GM21447 (cell line): ENCODE data around the gene CCDC157.

ENCODE experiments used
- ATAC-seq: cut with Tn5 transposase; IDR thresholded peaks from one replicate; pipeline ENCODE4 v1.9.1; 2021; ENCODE audit not compliant: unreplicated experiment

The CCDC157 gene

DNA sequence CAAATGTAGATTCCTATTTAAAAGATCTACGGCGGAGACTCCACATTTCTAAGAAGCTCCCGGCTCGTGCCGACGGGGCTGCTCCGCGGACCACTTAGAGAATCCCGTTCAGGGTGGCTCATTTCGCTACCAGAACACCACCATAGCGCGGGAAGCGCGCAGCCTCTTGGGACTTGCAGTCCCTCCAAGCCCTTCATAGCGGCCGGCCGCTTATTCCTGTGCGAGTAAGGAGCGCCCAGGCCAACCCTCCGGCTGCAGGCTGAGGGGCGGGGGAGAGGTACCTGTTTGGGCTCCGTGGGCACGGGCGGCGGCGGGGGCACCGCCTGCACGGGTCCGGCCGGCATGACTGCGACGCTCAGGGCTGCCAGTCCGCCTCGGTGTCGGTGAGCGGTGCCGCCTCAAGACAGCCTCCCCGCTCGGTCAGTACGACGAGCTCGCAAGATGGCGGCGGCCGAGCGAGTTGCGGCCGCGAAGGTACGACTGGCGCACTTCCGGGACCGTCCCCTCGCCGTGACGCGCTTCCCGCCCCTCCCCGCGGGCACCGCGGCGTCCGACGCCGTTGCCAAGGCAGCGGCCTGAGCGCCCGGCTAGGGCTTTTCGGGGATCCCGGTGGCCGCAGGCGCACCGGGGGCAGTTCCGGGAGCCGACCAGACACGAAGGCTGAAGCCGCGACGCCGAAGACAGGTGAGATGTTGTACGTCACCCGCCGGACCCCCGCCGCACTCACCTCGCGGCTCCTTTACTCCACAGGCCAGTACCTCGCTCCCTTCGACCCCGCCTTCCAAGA lies at the start of gene CCDC157, which contains the start of gene SF3A1:
CCDC157 (plus strand) TSS at position 559 of the 787 bp plus-strand sequence. CDS start 8,994 bp downstream, outside the sequence.
SF3A1 (minus strand) TSS at position 446 of the 787 bp plus-strand sequence; CDS start at position 344, 102 bp downstream.
- peak; percentile 82 for ATAC-seq

DNA sequence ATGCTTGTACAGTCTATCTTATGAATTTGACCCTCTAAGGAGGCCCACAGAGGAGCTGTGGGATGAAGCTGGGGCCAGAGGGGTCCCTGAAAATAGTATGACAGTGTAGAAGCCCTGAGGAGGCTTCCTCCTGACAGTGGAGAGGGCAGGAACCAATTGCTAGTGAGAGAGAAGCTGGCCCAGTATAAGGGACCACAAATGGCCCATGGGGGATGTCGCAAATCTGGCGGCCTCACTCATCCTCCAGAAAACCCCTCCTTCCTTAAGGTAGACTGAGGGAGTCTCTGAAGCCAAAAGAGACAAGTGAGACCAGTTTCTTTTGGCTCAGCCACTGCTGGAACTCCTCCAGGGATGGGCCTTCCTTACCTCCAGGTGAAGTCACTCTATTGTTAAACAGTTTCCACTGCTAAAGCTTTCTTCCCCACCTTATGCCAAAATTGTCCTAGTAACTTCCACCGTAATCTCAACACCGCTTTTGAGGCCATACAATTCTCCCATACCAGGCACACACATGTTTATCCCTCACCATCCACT lies 49.7 kb upstream of the CCDC157 start:
- no peak for ATAC-seq

DNA sequence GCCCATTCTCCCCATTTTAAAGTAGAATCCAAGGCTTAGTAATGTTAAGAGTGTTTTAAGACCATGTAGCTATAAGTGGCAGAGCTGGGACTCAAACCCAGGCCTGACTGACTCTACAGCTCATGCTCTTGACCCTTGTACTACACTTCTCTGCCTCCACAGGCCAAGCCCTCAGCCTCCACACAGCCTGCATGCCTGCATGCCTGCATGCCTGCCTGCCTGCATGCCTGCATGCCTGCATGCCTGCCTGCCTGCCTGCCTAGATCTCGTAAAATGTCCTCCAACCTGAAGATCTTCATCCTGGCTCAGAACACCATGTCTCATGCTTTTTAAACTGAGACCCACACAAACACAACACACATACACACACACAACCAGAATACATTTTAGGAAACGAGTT lies 48.7 kb upstream of the CCDC157 start:
- no peak for ATAC-seq

DNA sequence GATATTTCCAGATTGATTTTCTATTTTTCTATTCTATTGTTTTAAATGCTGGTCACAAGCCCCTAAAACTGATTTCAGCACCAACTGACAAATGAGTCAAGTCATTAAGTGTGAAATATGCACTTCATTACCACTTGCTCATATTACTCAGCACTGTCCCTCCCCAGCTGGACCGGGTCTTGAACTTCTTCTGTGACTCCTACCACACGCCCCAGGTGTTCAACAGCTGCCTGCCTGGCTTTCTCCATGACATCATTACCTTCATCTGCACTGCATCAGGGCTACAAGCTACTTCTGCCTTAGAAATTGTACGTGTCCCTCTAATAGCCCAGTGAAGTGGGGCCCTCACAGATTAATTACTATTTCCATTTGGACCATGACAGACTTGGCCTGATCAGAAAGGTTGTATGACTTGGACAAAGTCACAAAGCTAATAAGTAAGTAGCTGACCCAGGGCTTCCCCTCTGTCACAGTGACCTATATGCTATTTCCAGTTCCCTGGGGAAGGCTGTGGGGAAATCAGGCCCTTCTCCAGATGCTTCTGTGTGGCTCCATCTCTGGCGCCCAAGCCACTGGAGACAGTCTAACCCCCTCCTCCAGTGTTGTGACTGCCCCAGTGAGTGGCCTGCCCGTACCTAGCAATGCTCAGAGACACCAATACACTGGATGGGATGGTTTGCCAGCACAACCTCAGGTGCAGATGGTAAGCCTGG lies 48.1 kb upstream of the CCDC157 start:
- no peak for ATAC-seq

DNA sequence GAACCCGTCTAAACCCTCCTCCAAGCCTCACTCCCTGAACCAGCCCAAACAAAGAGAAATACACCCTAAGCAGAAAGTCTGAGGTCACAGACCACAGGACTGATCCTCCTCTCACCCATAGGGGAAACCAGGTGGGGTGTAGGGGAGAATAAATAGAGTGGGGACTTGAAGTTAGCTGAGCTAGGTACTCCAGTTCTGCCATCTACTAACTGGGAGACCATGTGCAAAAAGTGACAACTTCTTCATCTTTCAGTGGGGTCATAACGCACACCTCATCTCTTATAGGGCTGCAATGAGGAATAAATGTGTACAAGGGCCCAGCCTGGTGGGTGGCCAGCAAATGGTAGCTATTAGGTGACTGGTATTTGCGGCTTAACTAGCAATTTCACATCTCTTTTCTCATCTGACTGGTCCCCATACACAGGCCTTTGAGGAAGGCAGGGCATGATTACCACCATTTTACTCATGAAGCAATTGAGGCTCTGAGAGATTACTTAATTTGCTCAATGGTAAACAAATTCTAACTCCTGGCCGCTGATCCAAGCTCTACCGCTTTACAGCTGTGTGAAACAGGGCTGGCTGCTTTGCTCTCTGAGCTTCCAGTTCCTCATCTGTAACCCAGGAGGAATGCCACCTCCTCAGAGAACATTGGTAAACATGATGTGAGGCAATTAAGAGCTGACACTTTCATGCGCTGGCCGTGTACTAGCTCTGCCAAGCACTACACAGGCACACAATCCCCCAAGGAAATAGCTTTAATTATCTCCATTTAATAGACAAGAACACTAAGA lies 46.7 kb upstream of the CCDC157 start:
- no peak for ATAC-seq

DNA sequence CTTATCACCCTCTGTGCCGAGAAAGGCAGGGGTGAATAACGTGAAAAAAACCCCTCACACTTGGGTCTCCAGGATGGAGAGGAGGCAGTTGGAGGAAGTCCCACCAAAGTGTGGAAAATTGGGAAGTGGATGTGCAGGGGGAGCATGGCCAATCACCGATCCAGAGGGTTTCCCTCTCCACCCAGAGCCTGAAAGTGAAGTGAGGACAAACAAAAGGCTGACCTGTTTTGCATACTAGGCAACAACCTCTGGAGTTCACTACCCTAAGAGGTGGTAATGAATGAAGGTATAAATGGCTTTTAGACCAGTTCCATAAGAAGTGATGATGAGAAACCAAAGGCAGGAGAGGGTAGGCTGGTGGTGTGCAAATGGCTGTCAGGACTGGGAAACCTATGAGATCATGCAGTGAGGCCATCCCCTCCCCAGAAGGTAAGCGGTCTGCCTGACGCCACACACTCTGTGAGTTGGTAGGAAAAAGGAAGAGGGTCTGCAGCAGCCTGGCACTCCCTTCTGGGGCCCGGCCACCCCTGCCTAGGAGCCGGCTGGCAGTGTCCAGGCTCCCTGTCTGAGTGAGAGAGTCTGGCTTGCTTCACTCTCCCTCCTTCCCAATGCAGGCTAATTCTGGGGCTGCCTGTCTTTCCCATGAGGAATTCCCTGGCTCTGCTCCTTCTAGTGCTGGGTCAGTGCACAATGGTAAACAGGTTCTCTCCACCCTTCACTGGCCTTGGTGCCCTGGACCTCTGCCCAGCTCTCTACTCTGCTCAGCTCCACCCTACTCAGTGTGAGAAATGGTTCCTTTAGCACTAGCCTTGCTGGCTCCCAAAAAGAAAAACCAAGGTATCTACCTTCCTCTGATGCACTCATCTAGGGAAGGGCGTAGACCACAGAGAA lies 45.7 kb upstream of the CCDC157 start:
- no peak for ATAC-seq

DNA sequence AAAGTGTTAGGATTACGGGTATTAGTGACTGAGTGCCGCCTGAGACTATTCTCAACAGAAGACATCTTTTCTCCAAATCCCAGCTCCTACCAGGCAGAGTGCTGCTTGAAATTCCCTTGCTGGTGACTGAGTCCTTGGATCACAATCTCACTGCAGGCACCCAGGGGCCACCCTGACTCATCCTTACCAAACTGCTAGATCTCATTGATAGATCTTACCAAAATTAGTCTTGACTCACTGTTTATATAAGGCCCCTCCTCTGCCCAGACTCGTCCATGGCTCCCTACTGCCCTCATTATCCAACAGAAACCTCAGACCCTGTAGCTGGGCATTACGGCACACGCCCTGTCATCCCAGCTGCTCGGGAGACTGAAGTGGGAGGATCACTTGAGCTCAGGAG lies 44.8 kb upstream of the CCDC157 start:
- no peak for ATAC-seq

DNA sequence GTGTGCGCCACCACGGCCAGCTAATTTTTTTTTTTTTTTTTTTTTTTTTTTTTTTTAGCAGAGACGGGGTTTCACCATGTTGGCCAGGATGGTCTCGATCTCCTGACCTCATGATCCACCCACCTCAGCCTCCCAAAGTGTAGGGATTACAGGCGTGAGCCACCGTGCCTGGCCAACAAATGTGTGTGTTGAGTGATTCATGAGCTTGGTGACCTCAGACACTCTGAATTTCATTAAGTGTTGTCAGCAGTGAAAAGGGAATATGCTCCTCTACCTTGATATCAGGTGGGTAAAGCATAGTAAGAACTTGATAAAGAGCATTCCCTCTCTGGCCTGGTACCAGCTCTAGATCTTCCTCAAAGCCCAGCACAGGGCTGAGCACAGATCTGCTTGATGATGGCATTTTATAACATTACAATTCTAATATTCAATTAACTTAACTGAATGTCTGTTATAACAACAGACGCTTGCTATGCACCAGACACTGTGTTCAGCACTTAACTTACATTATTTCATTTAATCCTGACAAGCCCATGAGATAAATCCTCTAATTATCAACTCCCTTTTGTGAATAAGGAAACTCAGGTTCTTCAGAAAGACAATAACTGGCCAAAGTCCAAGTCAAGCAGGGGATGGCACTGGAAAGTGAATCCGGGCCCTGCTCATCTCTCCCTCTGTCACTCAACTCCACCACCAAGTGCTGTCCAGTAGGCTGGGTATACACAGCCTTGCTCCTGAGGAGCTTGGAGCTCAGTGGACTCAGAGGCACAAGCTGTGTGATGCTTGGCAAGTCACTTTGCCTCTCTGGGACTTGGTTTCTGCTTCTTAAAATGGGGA lies 43.1 kb upstream of the CCDC157 start:
- ATAC-seq: no peak

DNA sequence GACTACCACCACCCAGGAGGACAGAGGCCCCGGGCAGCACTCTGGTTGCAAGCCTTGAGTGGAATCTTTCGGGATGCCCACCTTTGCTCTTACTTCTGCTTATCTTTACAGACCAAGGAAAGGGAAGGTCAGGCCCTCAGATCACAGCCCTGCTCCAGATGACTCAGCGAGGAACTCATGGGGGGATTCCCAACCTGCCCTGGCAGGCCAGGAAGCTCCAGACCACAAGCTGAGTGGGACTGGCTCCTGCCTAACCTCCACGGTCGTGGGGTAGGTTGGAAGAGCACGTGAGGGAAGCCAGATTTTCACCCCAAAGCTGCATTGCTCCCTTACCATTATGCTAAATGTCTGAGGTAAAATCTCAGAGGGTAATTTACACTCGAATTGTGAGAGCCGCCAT lies 41.9 kb upstream of the CCDC157 start:
- ATAC-seq: no peak

DNA sequence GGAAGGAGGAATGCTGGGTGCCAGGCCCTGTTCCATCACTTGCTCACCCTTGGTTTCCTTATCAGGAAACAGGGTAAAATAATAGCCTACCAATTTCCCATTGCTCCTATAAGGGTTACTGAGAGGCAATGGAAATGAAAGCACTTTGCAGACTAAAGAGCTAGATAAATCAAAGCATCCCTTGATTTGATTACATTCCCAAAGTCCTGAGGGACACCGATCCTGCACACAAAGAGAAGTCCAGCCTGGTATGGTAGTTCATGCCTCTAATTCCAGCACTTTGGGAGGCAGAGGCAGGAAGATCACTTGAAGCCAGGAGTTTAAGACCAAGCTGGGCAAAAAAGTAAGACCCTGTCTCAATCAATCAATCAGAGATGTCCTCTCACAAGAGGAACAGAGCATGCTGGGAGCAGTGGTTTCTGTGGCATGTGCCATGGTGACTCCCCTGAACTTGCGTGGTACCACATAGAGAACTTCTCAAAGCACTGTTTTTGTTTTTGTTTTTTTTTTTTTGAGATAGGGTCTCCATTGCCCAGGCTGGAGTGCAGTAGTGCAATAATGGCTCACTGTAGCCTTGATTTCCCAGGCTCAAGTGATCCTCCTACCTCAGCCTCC lies 40.7 kb upstream of the CCDC157 start:
- ATAC-seq: no peak

DNA sequence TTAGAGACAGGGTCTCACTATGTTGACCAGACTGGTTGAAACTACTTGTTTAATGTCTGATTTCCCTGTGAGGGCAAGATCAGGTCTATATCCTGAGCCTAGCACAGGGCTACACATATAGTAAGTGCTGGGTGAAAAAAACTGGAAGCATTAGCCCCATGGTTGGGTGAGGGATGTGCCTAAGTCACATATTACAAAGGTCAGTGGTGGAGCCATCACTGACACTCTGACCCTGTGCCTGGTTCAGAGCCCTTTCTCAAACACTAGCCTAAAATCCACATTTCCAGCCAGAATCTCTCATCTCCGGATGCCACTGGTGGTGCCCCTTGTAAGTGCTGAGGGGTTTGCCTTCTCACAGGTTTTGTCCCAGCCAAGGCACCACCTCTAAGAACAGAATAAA lies 39.0 kb upstream of the CCDC157 start:
- ATAC-seq: no peak

DNA sequence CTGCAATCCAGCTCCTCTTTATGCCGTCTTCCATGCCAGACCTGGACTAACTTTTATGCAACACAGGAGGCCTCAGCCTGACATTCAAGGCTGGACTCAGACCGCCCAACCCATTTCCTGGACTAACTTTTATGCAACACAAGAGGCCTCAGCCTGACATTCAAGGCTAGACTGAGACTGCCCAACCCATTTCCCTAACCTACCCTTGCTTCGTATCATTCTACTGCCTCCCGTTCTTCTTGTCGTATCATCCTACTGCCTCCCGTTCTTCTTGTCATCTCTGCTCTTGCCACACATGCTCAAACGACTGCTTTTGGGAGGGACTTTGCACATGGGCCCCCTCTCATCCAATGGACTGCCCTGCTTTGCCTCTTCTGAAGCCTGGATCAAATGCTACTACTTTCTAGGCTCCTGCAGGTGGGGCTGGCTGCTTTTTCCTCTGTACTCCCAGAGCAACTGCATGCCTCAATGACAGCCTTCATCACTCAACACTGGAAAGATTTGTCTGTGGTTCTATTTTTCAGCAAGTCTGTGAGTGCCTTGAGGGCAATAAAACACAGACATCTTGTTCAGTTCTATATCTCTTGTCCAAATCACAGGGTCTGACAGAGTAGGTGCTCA lies 37.9 kb upstream of the CCDC157 start:
- no peak for ATAC-seq

DNA sequence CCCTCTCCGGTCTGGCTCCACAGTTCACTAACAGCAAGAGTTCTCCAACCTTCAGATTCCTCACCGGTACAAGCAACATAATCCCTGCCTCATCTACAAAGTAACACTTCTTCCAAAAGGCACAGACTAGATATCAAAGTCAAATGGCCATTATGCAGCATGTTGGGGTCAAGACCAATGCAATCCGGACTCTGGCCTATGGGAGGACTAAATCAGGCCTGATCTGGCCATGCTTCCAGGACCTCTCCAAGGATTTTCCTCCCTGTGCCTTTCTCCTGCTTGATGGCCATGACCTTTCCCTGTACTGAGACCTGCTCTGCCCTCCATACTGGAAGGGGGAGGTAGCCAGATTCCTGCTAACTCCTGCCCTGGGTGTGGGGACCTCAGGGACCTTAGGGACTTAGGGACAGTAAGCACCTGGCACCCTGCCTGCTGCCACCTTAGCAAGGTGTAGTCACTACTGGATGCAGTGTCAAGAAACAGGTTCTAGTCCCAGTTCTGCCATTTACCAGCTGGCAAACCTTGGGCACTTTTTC lies 36.7 kb upstream of the CCDC157 start:
- no peak for ATAC-seq

DNA sequence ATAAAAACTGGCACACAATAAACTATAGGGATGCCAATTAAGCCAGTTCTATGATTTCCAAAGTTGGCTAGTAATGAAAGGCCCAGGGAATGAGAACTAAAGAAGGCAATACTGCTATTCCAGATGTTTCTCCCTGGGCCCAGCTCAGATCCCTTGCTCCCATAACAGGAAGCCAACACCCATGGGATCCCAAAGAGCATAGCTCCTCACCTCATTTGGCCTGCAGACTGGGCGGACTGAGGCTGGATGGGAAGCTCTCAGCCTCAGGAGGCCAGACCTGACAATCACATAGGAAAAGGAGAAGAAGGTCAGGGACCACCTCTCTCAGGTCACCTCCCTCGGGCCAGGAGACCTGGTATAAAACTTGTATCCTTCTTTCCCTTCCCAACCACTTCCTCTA lies 35.3 kb upstream of the CCDC157 start:
- ATAC-seq: no peak

DNA sequence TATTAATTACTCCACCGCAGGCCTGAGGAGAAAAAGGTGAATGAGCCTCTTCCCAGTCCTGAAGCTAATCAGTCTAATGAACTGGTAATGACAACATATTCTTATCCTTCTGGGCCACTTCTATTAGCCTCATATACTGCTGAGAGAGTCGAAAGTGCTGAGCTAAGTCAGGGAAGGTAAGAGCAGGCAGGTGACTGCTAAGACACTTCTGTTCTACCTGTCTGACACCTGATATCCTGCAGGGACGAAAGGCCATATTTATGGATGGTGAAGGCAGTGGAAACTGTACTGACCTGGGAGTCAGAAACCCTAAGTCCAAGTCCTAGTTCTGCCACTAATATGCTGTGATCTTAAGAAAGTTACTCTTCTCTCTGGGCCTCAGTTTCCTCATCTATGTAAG lies 33.6 kb upstream of the CCDC157 start:
- ATAC-seq: no peak

DNA sequence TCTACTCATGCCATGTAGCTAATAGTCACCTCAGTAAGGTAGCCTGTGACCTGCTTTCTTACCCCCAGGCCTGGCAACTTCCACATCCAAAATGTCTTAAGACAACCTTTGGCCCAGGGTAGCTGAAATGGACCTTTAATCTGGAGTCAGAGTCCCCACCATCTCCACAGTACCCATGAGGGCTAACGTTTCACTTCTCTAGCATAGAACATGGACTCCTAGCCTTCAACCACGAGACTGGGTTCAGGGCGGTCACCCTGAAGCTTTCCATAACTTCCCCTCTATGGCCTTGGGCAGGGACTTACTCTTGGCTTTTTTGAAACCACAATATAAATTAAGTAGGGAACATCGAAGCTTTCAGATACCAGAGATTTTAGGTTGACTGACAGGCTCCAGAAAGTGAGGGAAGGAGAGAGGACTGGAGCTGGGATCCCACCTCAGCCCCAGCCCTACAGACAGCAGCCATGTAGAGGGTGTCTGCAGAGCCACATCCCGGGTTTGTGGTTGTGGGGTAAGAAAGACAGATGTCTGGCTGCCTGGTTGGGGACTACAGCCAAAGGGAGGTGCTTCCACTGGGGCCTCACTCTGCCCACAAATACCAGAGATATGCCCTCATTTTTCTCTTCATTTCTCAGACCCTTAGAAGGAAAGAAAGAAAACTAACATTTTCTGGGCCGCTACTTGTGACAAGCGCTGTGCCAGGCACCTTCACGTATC lies 32.6 kb upstream of the CCDC157 start:
- no peak for ATAC-seq

DNA sequence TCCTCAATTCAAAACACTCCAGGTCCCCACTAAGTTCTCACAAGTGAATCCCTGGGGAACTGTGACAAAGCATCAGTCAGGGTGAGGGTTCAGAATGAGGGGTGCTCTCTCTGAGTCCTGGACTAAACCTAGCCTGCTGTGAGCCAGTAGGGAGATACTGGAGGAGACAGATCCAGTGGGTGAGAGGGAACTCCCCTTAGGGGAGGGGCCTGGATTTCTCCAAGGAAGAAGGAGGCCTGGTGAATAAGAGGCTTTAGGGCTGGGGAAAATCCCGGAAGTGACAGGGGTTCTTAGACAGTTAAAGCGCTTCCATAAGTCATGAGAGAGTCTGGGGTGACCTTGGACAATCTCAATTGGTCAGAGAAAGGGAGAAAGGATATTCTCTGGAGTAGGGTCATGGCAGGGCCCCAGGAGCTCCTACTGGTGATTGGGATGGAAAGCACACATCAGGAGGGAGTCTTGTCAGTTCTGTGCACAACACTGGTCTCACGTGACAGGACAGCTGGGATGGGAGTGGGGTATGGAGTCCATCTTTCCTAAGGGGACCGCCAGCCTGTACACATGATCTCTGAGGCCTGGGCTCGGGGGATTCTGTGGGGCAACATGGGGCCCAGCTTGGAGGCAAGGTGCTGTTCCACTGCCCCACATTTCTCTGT lies 31.6 kb upstream of the CCDC157 start:
- no peak for ATAC-seq
